Measurements from ENCODE around the gene CNOT4. TPM values are rescaled to one million over a fixed set of nuclear protein-coding genes. Genes with fewer than 3 reads are reported as not detected.

The CNOT4 gene
- total RNA-seq, 2 experiments from 2014 or later = 24.0 to 26.8 TPM

GRCh38 chr7:135428879-135429278 is 81.0 kb downstream of the CNOT4 start:
- no peak for DNase-seq
- Mint-ChIP-seq H3K4me1 (peaks cover 13% of the 10 kb centered on the region), H3K9me3 (no peaks in the 10 kb centered on the region), H3K27ac (no peak overlapping the region), H3K27me3 (no peaks in the 10 kb centered on the region), H3K4me3 (no peak overlapping the region), H3K36me3 (ENCODE audit: low read depth) (peaks cover 24% of the 10 kb centered on the region)
- POLR2A ChIA-PET = no interaction called here
- CTCF ChIA-PET = no interaction called here

GRCh38 chr7:135428011-135428410 is 81.9 kb downstream of the CNOT4 start:
- no peak for DNase-seq
- Mint-ChIP-seq H3K27me3 (no peaks in the 10 kb centered on the region), H3K36me3 (ENCODE audit: low read depth) (peaks cover 23% of the 10 kb centered on the region), H3K4me3 (no peak overlapping the region), H3K9me3 (no peaks in the 10 kb centered on the region), H3K4me1 (peaks cover 13% of the 10 kb centered on the region), H3K27ac (no peak overlapping the region)
- ChIA-PET POLR2A (no interaction called here), CTCF (no interaction called here)

- Mint-ChIP-seq H3K27me3 (no peaks in the 10 kb centered on the region), H3K27ac (no peak overlapping the region), H3K9me3 (no peaks in the 10 kb centered on the region), H3K36me3 (ENCODE audit: low read depth) (peaks cover 15% of the 10 kb centered on the region), H3K4me3 (no peak overlapping the region), H3K4me1 (peaks cover 11% of the 10 kb centered on the region)
- POLR2A ChIA-PET = no interaction called here
- CTCF ChIA-PET = no interaction called here
- DNase-seq = no peak
These were observed 82.7 kb downstream of the CNOT4 start for GRCh38 chr7:135427166-135427565.

- no peaks in the 10 kb centered on the region for H3K27me3 Mint-ChIP-seq
- H3K9me3 Mint-ChIP-seq = no peaks in the 10 kb centered on the region
- POLR2A ChIA-PET = no interaction called here
- H3K4me3 Mint-ChIP-seq = no peak overlapping the region
- no peak overlapping the region for H3K27ac Mint-ChIP-seq
- H3K4me1 Mint-ChIP-seq = peaks cover 11% of the 10 kb centered on the region
- H3K36me3 Mint-ChIP-seq (ENCODE audit: low read depth) = peaks cover 12% of the 10 kb centered on the region
- no peak for DNase-seq
- CTCF ChIA-PET = no interaction called here
These were observed 84.9 kb downstream of the CNOT4 start for GRCh38 chr7:135425036-135425435.

GRCh38 chr7:135420786-135421185 is 89.1 kb downstream of the CNOT4 start:
- POLR2A ChIA-PET = no interaction called here
- Mint-ChIP-seq H3K27me3 (no peaks in the 10 kb centered on the region), H3K4me1 (peaks cover 7% of the 10 kb centered on the region), H3K4me3 (no peak overlapping the region), H3K27ac (no peak overlapping the region), H3K36me3 (ENCODE audit: low read depth) (peaks cover 10% of the 10 kb centered on the region), H3K9me3 (no peaks in the 10 kb centered on the region)
- no peak for DNase-seq
- CTCF ChIA-PET = no interaction called here

- no peaks in the 10 kb centered on the region for H3K4me1 Mint-ChIP-seq
- ChIA-PET POLR2A (no interaction called here), CTCF (interaction anchor here (0.9 kb wide), 1 partner anchor 17 kb away, joined by 3 read pairs; no protein-coding TSS in a partner anchor)
- no peak overlapping the region for H3K27ac Mint-ChIP-seq
- no peak overlapping the region for H3K4me3 Mint-ChIP-seq
- no peaks in the 10 kb centered on the region for H3K27me3 Mint-ChIP-seq
- no peak for DNase-seq
- no peaks in the 10 kb centered on the region for H3K9me3 Mint-ChIP-seq
- peaks cover 14% of the 10 kb centered on the region for H3K36me3 Mint-ChIP-seq (ENCODE audit: low read depth)
These were observed 93.5 kb downstream of the CNOT4 start for GRCh38 chr7:135416431-135416830.

GRCh38 chr7:135414850-135415439 is 95.0 kb downstream of the CNOT4 start:
- CTCF ChIA-PET = interaction anchor here (0.5 kb wide), 1 partner anchor 25 kb away, joined by 5 read pairs; no protein-coding TSS in a partner anchor
- Mint-ChIP-seq H3K4me1 (no peaks in the 10 kb centered on the region), H3K4me3 (no peak overlapping the region), H3K27ac (no peak overlapping the region), H3K36me3 (ENCODE audit: low read depth) (peaks cover 13% of the 10 kb centered on the region), H3K27me3 (no peaks in the 10 kb centered on the region), H3K9me3 (no peaks in the 10 kb centered on the region)
- DNase-seq = peak; percentile 19
- POLR2A ChIA-PET = no interaction called here

GRCh38 chr7:135414208-135414607 is 95.7 kb downstream of the CNOT4 start:
- H3K36me3 Mint-ChIP-seq (ENCODE audit: low read depth) = peaks cover 12% of the 10 kb centered on the region
- H3K27ac Mint-ChIP-seq = no peak overlapping the region
- no peaks in the 10 kb centered on the region for H3K27me3 Mint-ChIP-seq
- H3K4me1 Mint-ChIP-seq = peaks cover 2% of the 10 kb centered on the region
- no peak overlapping the region for H3K4me3 Mint-ChIP-seq
- no peak for DNase-seq
- POLR2A ChIA-PET = no interaction called here
- H3K9me3 Mint-ChIP-seq = no peaks in the 10 kb centered on the region
- CTCF ChIA-PET = no interaction called here

- ChIA-PET POLR2A (no interaction called here), CTCF (no interaction called here)
- H3K4me3 Mint-ChIP-seq = no peak overlapping the region
- H3K9me3 Mint-ChIP-seq = no peaks in the 10 kb centered on the region
- H3K4me1 Mint-ChIP-seq = peaks cover 10% of the 10 kb centered on the region
- H3K27ac Mint-ChIP-seq = no peak overlapping the region
- no peak for DNase-seq
- peaks cover 22% of the 10 kb centered on the region for H3K36me3 Mint-ChIP-seq (ENCODE audit: low read depth)
- H3K27me3 Mint-ChIP-seq = no peaks in the 10 kb centered on the region
These were observed 98.8 kb downstream of the CNOT4 start for GRCh38 chr7:135411098-135411497.

GRCh38 chr7:135410543-135410942 is 99.4 kb downstream of the CNOT4 start:
- CTCF ChIA-PET = no interaction called here
- H3K36me3 Mint-ChIP-seq (ENCODE audit: low read depth) = peaks cover 22% of the 10 kb centered on the region
- POLR2A ChIA-PET = no interaction called here
- H3K27ac Mint-ChIP-seq = no peak overlapping the region
- no peaks in the 10 kb centered on the region for H3K9me3 Mint-ChIP-seq
- H3K4me1 Mint-ChIP-seq = peaks cover 10% of the 10 kb centered on the region
- no peak for DNase-seq
- no peaks in the 10 kb centered on the region for H3K27me3 Mint-ChIP-seq
- no peak overlapping the region for H3K4me3 Mint-ChIP-seq

- H3K4me1 Mint-ChIP-seq = peaks cover 10% of the 10 kb centered on the region
- POLR2A ChIA-PET = no interaction called here
- no peaks in the 10 kb centered on the region for H3K9me3 Mint-ChIP-seq
- DNase-seq = no peak
- CTCF ChIA-PET = no interaction called here
- no peaks in the 10 kb centered on the region for H3K27me3 Mint-ChIP-seq
- no peak overlapping the region for H3K4me3 Mint-ChIP-seq
- H3K36me3 Mint-ChIP-seq (ENCODE audit: low read depth) = peaks cover 22% of the 10 kb centered on the region
- no peak overlapping the region for H3K27ac Mint-ChIP-seq
These were observed 99.9 kb downstream of the CNOT4 start for GRCh38 chr7:135409845-135410542.

GRCh38 chr7:135407884-135408283 is 102.0 kb downstream of the CNOT4 start:
- CTCF ChIA-PET = no interaction called here
- H3K4me3 Mint-ChIP-seq = no peak overlapping the region
- no peaks in the 10 kb centered on the region for H3K9me3 Mint-ChIP-seq
- H3K4me1 Mint-ChIP-seq = peaks cover 10% of the 10 kb centered on the region
- DNase-seq = no peak
- peaks cover 19% of the 10 kb centered on the region for H3K36me3 Mint-ChIP-seq (ENCODE audit: low read depth)
- POLR2A ChIA-PET = no interaction called here
- no peaks in the 10 kb centered on the region for H3K27me3 Mint-ChIP-seq
- no peak overlapping the region for H3K27ac Mint-ChIP-seq

- H3K27me3 Mint-ChIP-seq = no peaks in the 10 kb centered on the region
- no peak overlapping the region for H3K4me3 Mint-ChIP-seq
- CTCF ChIA-PET = no interaction called here
- H3K9me3 Mint-ChIP-seq = no peaks in the 10 kb centered on the region
- POLR2A ChIA-PET = no interaction called here
- peaks cover 10% of the 10 kb centered on the region for H3K4me1 Mint-ChIP-seq
- H3K36me3 Mint-ChIP-seq (ENCODE audit: low read depth) = peaks cover 19% of the 10 kb centered on the region
- no peak overlapping the region for H3K27ac Mint-ChIP-seq
- no peak for DNase-seq
These were observed 103.0 kb downstream of the CNOT4 start for GRCh38 chr7:135406918-135407317.

GRCh38 chr7:135405969-135406368 is 103.9 kb downstream of the CNOT4 start:
- Mint-ChIP-seq H3K4me1 (peaks cover 10% of the 10 kb centered on the region), H3K9me3 (no peaks in the 10 kb centered on the region), H3K27me3 (no peaks in the 10 kb centered on the region), H3K27ac (no peak overlapping the region), H3K4me3 (no peak overlapping the region), H3K36me3 (ENCODE audit: low read depth) (peaks cover 16% of the 10 kb centered on the region)
- ChIA-PET CTCF (no interaction called here), POLR2A (no interaction called here)
- no peak for DNase-seq
